Loucy (cell line): ENCODE data around the gene KCNH1.

Source experiments
- H2AFZ ChIP-seq: fragments of 200-600 bp; sonication (generic); 2 replicates; pipeline ENCODE4 v1.6.0; 2016; ENCODE audit warnings: antibody characterized with exemption, mild to moderate bottlenecking, low read length, moderate library complexity
- H3F3A ChIP-seq: fragments of 200-600 bp; 2 replicates; pipeline ENCODE4 v1.6.0; 2016; ENCODE audit warnings: antibody characterized with exemption, low read depth, mild to moderate bottlenecking
- H3K27me3 ChIP-seq: fragments of 200-600 bp; sonication (generic); 2 replicates; pipeline ENCODE4 v1.6.1; 2014; ENCODE audit warnings: low read length, mild to moderate bottlenecking; ENCODE audit not compliant: insufficient read depth, poor library complexity, severe bottlenecking
- H3K36me3 ChIP-seq: fragments of 200-600 bp; sonication (generic); 2 replicates; pipeline ENCODE4 v1.6.1; 2016; ENCODE audit warnings: low read length; ENCODE audit not compliant: insufficient read depth
- H3K4me1 ChIP-seq: fragments of 200-600 bp; sonication (generic); 2 replicates; pipeline ENCODE4 v1.5.1; 2014; ENCODE audit warnings: low read length, mild to moderate bottlenecking; ENCODE audit not compliant: insufficient read depth, poor library complexity, severe bottlenecking
- H3K4me2 ChIP-seq: fragments of 200-600 bp; sonication (generic); 2 replicates; pipeline ENCODE4 v1.6.0; 2014; ENCODE audit warnings: antibody characterized with exemption, low read length, low read depth, mild to moderate bottlenecking; ENCODE audit not compliant: poor library complexity, severe bottlenecking
- H3K4me3 ChIP-seq: fragments of 200-600 bp; sonication (generic); 2 replicates; pipeline ENCODE4 v1.5.1; 2014; ENCODE audit warnings: low read length, mild to moderate bottlenecking, mixed read lengths; ENCODE audit not compliant: poor library complexity, severe bottlenecking
- H3K79me2 ChIP-seq: fragments of 200-600 bp; sonication (generic); 2 replicates; pipeline ENCODE4 v1.6.1; 2014; ENCODE audit warnings: low read length; ENCODE audit not compliant: insufficient read depth
- H3K9ac ChIP-seq: fragments of 200-600 bp; sonication (generic); 2 replicates; pipeline ENCODE4 v1.6.0; 2014; ENCODE audit warnings: mild to moderate bottlenecking, low read depth, low read length, moderate library complexity; ENCODE audit not compliant: poor library complexity, severe bottlenecking
- H3K9me2 ChIP-seq: fragments of 200-600 bp; sonication (generic); replicated peaks from 2 replicates; pipeline ENCODE4 v1.6.1; 2016; ENCODE audit warnings: low read depth, low read length, mixed read lengths
- H3K9me3 ChIP-seq: fragments of 200-600 bp; sonication (generic); 2 replicates; pipeline ENCODE4 v1.6.1; 2014; ENCODE audit warnings: mild to moderate bottlenecking, antibody characterized with exemption, low read length, low read depth; ENCODE audit not compliant: insufficient read depth
- H4K20me1 ChIP-seq: fragments of 200-600 bp; sonication (generic); 2 replicates; pipeline ENCODE4 v1.6.0; 2014; ENCODE audit warnings: antibody characterized with exemption, low read length, mild to moderate bottlenecking; ENCODE audit not compliant: insufficient read depth, poor library complexity, severe bottlenecking
- CTCF ChIP-seq: fragments of 200-600 bp; sonication (generic); conservative IDR thresholded peaks from 2 replicates; pipeline ENCODE4 v1.5.1; 2014; ENCODE audit warnings: mild to moderate bottlenecking, antibody characterized with exemption, low read length
- EZH2phosphoT487 ChIP-seq: fragments of 200-600 bp; IDR thresholded peaks from 2 replicates; pipeline ENCODE4 v1.6.1; 2018; ENCODE audit warnings: antibody characterized with exemption, mild to moderate bottlenecking, moderate library complexity, borderline replicate concordance

The KCNH1 gene

GRCh38 chr1:210645582-210646257, 488.2 kb downstream of the KCNH1 start:
- no peaks in the 10 kb centered on the region for H3F3A ChIP-seq
- no peaks in the 10 kb centered on the region for H3K9me3 ChIP-seq
- no peaks in the 10 kb centered on the region for H3K27me3 ChIP-seq
- H3K9me2 ChIP-seq = no peaks in the 10 kb centered on the region
- no peaks in the 10 kb centered on the region for H3K79me2 ChIP-seq
- H2AFZ ChIP-seq = no peak overlapping the region
- H3K9ac ChIP-seq = no peak overlapping the region
- H3K4me3 ChIP-seq = no peak overlapping the region
- no peak overlapping the region for H3K4me2 ChIP-seq
- H4K20me1 ChIP-seq = no peaks in the 10 kb centered on the region
- no peaks in the 10 kb centered on the region for H3K36me3 ChIP-seq
- no peak for TF ChIP-seq CTCF
- peaks cover 10% of the 10 kb centered on the region for H3K4me1 ChIP-seq

DNA sequence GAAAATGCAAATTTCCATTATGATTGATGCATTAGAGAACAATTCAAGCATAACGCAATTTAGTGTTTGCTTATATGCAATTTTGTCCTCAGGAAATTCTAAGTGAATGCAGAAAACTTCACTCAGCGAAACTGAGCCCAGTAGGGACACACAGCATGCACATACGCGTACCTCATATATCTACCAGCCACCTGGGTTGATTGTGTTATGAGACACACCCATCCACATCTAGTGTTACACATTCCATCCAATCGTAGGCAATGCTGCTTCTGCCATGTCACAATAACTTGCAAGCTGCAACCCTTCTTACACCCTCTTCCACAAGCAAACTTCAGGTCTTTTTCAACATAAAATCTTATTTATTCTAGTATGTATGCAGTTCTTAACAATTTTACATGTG, 492.4 kb downstream of the KCNH1 start:
- no peak overlapping the region for H2AFZ ChIP-seq
- no peak overlapping the region for H3K4me3 ChIP-seq
- H3F3A ChIP-seq = no peaks in the 10 kb centered on the region
- no peaks in the 10 kb centered on the region for H3K79me2 ChIP-seq
- H3K4me1 ChIP-seq = no peaks in the 10 kb centered on the region
- no peaks in the 10 kb centered on the region for H3K36me3 ChIP-seq
- no peak overlapping the region for H3K9ac ChIP-seq
- no peaks in the 10 kb centered on the region for H3K9me2 ChIP-seq
- no peaks in the 10 kb centered on the region for H4K20me1 ChIP-seq
- no peaks in the 10 kb centered on the region for H3K9me3 ChIP-seq
- no peak overlapping the region for H3K4me2 ChIP-seq
- no peaks in the 10 kb centered on the region for H3K27me3 ChIP-seq
- no peak for TF ChIP-seq CTCF
- no peak for TF ChIP-seq EZH2phosphoT487

DNA sequence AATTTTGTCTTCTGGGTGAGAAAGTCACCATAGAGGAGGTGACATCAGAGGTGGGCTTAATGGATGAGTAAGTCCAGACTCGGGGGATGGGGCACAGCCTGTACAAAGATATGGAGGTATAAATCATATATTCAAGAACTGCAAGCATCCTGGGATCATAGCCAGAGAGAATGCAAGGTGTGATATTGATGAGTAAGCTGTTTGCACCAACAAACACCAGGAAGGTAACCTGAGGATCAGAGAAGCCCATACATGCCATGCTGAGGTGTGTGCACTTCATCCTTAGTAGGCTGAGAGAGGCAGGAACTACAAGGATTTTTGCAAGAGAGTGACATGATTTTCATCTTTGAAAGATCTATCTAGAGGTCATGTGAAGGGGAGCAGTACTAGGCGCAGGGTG, 498.8 kb downstream of the KCNH1 start:
- Histone ChIP-seq H3K9me2 (no peaks in the 10 kb centered on the region), H3K27me3 (no peaks in the 10 kb centered on the region), H3K4me2 (no peak overlapping the region), H3K9ac (no peak overlapping the region), H3K9me3 (no peaks in the 10 kb centered on the region), H3K36me3 (no peaks in the 10 kb centered on the region), H4K20me1 (no peaks in the 10 kb centered on the region), H2AFZ (no peak overlapping the region), H3K4me3 (no peak overlapping the region), H3K79me2 (no peaks in the 10 kb centered on the region), H3F3A (no peaks in the 10 kb centered on the region), H3K4me1 (no peaks in the 10 kb centered on the region)
- TF ChIP-seq CTCF (no peak), EZH2phosphoT487 (no peak)
